Skin epidermis (tissue), 12 donors: ENCODE data around the gene MIOX.
A peak's percentile ranks its signal among the peaks of the same experiment; 100 is the strongest.

Experiments used
- H3K27ac ChIP-seq, 21 experiments: fragments of 200-600 bp; sonication (generic) in 11 of 21; one replicate each; pipeline ENCODE4 v1.5.0; 2020; ENCODE audit warnings: mild to moderate bottlenecking in 3 of 21, inconsistent platforms in 2 of 21, moderate library complexity in 2 of 21
- H3K4me3 ChIP-seq, 7 experiments: fragments of 200-600 bp; sonication (generic) in 2 of 7; one replicate each; pipeline ENCODE4 v1.5.0; 2020; ENCODE audit warnings: inconsistent platforms in 2 of 7, mild to moderate bottlenecking in 2 of 7, moderate library complexity in 1 of 7

The MIOX gene

DNA sequence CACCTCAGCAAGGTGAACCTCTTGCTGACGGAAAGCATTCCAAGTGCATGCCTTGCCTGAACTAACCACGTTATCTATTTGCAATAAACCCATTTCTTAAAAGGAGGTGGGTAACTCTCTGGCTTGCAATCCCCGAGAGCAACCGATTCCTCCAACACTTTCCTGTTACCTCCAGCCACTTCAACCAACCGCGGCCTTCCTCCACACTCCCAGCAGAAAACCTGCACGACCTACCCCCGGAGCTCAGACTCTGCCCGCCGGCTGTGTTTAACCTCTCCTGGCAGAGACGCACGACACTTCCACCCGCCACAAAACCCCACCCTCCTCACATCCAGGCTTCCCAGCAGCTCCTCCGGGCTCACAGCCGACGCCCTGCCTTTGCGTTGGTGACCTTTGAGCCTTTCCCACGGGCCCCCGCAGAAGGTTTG, 38.0 kb downstream of the MIOX start:
- Histone ChIP-seq H3K27ac (peak overlapping the region; percentile 66 to 100 (median 98)), H3K4me3 (peak overlapping the region; percentile 54 to 87 (median 74))

DNA sequence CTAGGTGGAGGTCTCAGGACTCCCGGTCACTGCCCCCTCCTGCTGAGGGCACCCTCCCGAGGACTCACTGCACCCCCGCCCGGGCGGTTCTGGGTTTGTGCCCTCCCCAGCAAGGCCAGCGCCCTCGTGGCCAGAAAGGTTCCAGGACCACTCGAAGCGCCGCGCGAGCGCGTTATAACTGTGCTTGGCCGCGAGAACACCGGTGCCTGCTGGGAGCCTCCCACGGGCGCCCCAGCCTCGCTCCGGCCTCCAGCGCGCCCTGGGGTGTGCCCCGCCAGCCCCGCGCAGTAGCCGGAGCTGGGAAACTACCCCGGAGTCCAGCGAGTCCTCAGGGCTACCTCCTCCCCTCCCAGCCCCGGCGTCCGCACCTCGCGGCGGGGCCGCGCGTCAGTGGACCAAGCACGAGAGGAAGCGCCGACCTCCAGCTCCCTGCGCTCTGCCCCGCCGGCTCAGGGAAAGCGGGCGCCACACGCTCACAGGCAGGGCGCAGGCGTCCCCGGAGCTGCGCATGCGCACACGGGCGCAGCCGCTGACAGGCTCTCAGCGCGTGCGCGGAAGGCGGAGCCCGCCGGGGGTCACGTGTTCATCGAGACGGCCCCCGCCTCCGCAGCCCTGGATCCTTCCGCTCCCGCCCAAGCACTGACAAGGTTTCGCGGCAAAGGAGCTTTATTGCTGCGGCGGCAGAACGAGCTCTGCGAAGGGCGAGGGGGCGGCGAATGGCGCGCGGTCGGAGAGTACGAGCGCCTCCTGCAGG, 38.6 kb downstream of the MIOX start, which contains the start of gene SCO2:
TSS of gene SCO2 (minus strand) at position 495 of the 754 bp plus-strand sequence. CDS start 1,187 bp downstream, outside the sequence.
- peak within 1 kb of the TSS; percentile 78 to 100 (median 98) for H3K27ac ChIP-seq
- peak within 1 kb of the TSS; percentile 54 to 87 (median 74) for H3K4me3 ChIP-seq

DNA sequence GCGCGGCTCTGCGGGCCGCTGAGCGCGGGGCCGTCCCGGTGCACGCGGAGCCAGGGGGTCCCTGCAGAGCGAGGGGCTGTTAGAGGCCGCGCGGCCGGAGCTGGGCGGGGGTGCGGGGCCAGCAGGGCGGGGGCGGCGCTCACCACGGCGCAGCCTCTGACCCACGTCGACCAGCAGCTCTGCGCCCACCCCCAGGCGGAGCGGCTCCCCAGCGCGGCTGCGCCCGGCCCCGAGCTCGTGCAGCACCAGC, 39.1 kb downstream of the MIOX start:
- H3K27ac ChIP-seq = peak overlapping the region; percentile 78 to 100 (median 98)
- peak overlapping the region; percentile 54 to 87 (median 74) for H3K4me3 ChIP-seq

DNA sequence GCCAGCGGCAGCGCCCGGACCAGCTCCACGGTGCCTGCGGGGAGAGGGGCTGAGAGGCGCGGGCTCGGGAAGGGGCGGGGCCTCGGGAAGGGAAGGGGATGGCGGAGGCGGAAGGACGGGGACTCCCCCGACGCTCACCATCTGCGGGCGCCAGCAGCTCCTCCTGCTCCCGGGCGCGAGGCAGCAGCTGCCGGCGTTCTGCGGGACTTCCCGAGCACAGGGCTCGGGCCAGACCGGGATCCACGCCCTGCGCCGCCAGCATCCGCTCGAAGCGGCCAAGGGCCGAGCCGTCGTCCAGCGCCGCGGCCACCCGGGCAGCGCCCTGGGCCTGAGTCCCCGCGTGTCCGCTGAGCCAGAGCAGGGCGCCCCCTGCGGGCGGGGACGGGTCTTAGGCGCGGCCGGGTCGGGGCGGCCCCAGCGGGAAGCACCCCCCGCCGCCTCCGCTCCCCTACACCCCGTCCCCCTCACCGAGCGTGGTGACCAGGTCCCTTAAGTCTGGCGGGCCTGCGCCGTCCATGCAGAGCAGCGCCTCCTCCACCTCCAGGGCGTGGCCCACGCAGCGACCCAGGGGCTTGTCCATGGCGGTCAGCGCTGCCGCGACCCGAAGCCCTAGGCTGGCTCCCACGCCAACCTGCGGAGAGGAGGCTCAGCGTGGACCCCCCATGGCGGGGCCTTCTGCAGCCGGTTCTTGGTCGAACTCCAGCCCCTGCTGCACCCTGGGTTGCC, 39.6 kb downstream of the MIOX start:
- Histone ChIP-seq H3K4me3 (peak overlapping the region; percentile 54 to 87 (median 74)), H3K27ac (peak overlapping the region; percentile 78 to 100 (median 98))

DNA sequence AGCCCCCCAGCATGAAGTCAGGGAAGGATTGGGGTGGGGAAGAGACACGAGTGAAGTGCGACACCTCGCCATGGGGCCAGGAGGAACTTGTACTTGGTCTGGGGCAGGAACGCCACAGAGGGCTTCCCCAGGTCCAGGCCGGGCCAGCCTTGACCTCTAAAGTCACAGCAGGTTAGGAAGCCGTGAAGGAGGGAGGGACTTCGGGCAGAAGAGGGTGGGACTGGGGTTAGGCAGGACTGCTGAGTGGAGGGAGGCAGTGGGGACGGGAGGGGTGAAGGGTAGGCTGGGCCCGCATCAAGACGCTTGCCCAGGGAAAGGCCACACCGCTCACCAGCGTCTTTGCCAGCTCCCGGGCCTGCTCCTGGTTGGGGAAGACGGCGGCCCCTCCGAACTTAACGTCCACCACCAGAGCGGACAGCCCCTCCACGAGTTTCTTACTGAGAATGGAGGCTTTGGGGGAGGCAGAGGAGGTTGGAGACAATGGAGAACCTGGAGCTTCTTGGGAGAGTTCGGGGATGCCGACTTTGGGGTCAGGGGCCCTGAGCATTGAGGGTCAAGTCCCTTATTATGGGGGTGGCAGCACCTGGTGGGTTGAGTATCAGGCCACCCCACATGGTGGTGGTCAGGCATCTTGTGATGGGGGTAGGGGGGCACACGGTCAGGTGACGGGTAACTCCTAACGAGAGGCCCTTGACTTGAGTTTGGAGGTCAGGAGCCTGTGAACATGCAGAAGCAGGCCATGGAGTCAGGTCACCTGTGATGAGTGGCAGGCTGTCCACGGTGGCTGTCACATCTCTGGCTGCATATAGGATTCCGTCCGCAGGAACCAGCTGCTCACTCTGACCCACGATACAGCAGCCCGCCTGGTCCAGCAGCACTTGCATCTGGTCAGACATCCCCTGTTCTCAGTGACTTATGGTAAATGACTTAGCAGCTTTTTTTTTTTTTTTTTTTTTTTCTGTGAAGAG, 40.5 kb downstream of the MIOX start:
- peak overlapping the region; percentile 78 to 100 (median 98) for H3K27ac ChIP-seq
- H3K4me3 ChIP-seq = peak overlapping the region; percentile 54 to 87 (median 74)

DNA sequence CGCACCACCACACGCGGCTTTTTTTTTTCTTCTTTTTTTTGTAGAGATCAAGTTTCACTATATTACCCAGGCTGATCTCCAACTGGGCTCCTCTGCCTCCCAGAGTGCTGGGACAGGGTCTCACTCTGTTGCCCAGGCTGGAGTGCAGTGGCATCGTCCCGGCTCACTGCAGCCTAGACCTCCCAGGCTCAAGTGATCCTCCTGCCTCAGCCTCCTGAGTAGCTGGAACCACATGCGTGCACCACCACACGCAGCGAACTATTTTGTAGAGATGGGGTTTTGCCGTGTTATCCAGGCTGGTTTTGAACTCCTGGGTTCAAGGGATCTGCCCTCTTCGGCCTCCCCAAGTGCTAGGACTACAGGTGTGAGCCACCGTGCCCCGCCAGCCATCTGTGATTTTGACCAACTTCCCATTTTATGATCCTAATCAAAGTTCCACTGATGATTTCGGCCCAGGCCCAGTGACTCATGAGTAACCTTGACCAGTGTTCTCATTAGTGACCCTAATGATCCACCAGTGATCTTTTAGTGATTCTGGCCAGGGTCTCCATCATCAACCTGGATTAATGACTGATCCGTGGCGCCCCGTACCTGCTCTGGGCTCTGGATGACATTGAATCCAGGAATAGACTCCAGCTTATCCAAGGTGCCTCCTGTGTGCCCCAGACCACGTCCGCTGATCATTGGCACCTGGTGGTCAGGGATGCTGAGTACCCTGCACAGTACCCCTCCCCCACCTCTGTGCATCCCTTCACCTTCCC, 41.4 kb downstream of the MIOX start:
- Histone ChIP-seq H3K27ac (peak overlapping the region in 20 of 21 experiments; percentile 28 to 100 (median 99)), H3K4me3 (peak overlapping the region in 5 of 7 experiments; percentile 54 to 84 (median 67))

DNA sequence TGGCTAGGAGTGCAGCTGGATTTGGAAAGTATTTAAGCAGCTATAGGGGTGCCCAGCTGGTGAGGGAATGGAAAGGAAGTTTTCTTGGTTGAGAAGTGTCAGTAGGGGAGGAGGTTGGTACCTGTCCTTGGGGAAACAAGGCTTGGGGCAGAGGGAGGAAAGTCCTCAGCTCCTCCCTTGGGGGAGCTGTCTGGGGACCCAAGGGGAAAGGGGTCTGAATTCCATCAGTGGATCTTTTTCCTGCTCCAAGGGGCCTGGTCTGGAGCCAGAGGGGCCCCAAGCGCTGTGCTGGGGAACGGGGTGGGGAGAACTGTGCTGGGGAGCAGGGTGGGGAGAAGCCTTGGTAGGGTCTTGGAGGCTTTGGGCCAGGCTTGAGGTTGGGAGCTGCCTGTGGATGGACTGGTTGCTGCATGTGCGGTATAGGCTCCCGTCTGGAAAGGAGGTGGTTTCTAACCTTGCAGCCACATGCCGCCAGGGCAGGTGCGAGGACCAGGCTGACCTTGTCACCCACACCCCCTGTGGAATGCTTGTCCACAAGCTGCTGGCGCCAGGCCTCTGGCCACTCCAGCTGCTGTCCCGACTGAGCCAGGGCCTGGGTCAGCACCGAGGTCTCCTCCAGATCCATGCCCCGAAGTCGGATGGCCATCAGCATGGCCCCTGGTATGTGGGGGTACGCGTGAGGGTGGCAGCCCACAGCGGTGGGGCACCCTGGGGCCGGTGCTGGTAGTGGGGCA, 42.2 kb downstream of the MIOX start:
- H3K4me3 ChIP-seq = peak overlapping the region; percentile 54 to 87 (median 67)
- peak overlapping the region; percentile 91 to 100 (median 99) for H3K27ac ChIP-seq

DNA sequence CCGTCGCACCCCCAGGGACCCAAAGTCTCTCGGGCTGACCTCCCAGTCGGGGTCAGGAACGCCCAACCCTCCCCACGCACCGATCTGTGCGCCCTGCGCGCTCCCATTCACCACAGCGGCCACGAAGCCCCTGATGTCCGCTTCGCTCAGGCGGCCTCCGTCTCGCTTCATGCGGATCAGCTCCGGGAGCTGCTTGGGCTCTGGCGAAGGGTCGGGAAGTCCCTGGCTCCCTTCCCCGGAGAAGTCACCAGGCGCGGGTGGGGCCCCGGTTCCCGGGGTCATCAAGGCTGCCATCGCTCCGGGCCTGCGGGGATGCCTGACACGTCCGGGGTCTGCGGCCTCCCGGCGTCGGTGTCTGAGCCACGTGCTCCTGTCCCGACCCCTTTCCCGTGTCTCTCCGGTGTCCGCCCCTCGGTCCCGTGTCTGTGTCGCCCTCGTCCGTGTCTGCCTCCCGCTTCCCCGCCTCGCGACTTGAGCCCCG, 42.8 kb downstream of the MIOX start:
- H3K4me3 ChIP-seq = peak overlapping the region; percentile 54 to 87 (median 67)
- peak overlapping the region; percentile 91 to 100 (median 99) for H3K27ac ChIP-seq

DNA sequence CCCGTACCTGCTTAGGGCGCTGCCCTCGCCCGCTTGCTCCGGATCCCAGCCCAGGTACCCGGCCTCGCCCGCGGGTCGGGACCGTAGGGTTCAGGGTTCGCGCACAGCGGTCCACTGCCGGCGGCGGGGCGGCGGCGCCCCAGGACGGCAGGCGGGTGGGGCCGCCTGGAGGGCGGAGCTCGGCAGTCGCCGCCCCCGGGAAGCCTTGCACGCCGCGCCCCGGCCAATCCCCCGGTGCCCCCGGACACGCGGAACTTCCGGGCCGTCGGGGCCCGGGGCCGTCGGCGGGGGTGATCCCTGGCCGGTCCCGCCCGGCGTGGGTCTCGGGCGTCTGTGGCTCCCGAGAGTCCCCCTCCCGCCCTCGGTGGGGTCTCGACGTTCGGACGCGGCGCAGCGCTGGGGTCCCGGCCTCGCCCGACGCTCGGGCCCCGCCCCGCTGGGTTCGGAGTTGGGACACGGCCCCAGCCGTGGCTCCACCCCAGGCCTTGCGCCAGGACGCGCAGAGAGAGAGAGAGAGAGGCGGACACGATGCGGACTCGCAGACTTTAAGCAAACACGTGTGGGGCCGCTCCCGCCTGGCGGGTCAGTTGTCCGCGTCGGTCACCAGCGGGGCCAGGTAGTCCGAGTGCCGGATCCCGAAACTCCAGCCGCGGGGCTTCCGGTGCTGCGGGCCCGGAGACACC, 43.4 kb downstream of the MIOX start, which contains the start of gene TYMP:
TSS of gene TYMP (minus strand) at position 116 of the 683 bp plus-strand sequence. CDS start 303 bp downstream, outside the sequence.
- Histone ChIP-seq H3K4me3 (peak within 1 kb of the TSS; percentile 54 to 87 (median 67)), H3K27ac (peak within 1 kb of the TSS; percentile 91 to 100 (median 99))

DNA sequence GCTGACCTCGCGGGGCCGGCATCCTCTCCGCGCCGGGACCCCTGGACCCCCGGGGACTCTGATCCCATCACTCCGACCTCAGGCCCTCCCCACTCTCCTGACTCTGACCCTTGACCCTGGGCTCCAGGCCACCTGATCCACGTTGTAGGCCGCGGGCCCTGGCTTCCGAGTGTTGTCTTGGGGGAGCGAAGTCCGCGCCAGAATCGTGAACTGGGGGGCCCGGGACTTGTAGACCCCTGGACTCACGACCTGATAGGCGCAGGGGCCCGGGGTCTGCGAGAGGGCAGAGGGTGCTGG, 43.9 kb downstream of the MIOX start:
- peak overlapping the region; percentile 54 to 87 (median 67) for H3K4me3 ChIP-seq
- H3K27ac ChIP-seq = peak overlapping the region; percentile 91 to 100 (median 99)

DNA sequence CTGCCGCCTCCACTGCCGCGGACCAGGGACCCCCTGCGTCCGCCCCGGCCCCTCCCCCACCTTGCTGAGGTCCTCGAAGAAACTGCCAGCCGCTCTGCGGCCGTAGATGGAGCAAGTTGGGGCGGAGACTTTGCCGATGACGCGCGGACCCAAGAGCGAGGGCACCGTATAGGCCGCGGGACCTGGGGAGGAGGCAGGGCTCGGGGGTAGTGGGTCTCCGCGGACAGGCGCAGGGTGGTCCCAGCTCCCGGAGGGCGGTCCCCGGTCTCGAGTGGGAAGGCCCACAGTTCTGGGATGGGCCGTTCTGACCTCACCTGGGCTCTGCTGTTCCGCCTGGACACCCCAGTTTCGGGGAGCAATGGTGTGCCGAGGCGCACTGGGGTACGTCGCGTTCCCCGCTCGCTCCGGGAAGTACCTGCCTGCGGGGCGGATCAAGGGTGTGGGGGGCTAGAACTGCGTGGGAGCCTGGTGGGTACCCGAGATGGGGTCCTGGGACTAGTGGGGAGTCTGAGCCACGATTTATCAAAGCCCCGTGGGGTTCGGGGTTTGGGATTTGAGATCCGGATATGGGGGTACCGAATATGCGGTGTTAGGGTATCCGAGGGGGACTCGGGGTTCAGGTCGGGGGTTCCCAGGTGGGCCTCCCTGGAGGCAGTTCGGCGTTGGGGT, 44.4 kb downstream of the MIOX start:
- Histone ChIP-seq H3K4me3 (peak overlapping the region; percentile 54 to 87 (median 67)), H3K27ac (peak overlapping the region; percentile 91 to 100 (median 99))

DNA sequence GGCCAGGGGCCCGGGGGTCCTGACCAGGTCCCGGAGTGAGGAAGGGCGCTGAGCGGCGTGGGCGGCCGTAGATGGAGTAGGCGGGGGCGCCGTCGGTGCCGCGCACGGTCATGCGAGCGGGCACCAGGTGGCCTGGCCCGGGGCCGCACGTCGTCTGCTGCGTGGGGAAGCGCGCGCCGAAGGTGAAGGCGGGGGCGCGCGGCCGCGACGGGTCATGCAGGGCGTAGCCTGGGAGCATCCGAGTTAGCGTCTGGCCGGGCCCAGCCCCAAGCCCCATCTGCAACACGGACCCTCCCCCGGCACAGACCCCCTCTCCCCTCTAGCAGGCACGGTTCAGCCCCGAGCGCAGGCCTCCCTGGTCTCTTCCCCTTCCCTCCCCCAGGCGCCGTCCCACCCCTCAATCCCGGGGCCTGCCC, 44.9 kb downstream of the MIOX start:
- Histone ChIP-seq H3K4me3 (peak overlapping the region; percentile 54 to 87 (median 67)), H3K27ac (peak overlapping the region; percentile 91 to 100 (median 99))

DNA sequence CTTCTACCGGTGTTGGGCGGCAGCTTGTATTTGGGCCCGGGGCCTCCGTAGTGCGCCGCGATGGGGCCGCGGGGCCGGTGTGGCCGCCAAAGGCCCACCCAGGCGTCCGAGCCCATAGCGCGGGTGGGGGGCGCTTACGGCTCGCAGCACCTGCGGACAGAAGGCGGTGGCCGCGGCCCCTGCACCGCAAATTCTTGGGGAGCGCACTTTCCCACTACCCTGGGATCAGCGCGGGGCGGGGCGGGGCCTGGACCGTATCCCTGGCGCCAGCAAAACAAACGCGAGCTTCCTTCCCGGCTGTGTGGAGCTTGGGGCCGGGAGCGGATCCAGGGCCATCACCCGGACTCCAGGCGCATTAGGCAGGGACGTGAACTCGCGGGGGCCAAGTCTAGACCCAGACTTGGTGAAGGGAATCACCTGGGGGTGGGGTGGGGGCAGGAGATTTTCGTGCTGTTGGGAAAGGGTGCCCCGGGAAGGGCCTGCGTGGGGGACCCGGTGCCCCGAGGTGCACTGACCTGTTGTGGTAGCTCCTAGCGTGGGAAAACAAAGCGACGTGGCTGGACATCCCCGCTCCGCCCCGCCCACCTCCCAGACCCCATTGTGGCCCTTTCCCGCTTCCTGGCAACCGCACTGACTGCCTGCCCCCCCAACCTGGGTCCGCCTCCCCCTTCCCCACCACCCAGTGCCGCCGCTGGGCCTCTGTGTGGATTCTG, 45.5 kb downstream of the MIOX start:
- peak overlapping the region; percentile 54 to 87 (median 67) for H3K4me3 ChIP-seq
- peak overlapping the region; percentile 91 to 100 (median 99) for H3K27ac ChIP-seq

DNA sequence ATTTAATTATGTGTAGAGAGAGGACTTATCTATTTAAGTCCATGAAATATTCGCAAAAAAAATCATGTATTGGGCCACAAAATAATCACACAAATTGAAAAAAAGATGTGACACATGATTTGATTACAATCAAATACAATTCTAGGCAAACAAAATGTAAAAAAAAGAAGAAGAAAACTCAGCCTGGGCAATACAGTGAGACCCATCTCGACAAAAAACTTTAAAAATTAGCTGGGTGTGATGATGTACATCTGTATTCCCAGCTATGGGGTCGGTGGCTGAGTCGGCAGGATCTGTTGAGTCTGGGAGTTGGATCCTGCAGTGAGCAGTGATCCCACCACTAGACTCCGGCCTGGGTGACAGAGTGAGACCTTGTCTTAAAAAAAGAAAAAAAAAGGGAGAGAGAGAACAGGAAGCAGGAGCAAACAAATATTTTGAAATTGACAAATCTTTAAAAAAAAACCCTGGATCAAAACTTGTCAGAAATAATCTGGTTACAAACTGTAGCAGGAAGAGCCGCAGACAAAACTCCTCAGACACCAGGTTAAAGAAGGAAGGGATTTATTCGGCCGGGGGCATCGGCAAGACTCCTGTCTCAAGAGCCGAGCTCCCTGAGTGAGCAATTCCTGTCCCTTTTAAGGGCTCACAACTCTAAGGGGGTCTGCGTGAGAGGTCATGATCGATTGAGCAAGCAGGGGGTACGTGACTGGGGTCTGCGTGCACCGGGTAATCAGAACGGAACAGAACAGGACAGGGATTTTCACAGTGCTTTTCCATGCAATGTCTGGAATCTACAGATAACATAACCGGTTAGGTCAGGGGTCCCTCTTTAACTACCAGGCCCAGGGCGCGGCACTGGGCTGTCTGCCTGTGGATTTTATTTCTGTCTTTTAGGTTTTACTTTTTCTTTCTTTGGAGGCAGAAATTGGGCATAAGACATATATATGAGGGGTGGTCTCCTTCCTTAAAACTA, 46.5 kb downstream of the MIOX start:
- Histone ChIP-seq H3K27ac (peak overlapping the region; percentile 8 to 100 (median 99)), H3K4me3 (peak overlapping the region in 4 of 7 experiments; percentile 64 to 84 (median 70))
